GM18508 (cell line): Measurements from ENCODE around the gene CA5A.

ENCODE experiments used
- ATAC-seq: cut with Tn5 transposase; IDR thresholded peaks from one replicate; pipeline ENCODE4 v1.9.1; 2021; ENCODE audit warnings: moderate number of reproducible peaks; ENCODE audit not compliant: insufficient read depth, unreplicated experiment

Gene CA5A

DNA sequence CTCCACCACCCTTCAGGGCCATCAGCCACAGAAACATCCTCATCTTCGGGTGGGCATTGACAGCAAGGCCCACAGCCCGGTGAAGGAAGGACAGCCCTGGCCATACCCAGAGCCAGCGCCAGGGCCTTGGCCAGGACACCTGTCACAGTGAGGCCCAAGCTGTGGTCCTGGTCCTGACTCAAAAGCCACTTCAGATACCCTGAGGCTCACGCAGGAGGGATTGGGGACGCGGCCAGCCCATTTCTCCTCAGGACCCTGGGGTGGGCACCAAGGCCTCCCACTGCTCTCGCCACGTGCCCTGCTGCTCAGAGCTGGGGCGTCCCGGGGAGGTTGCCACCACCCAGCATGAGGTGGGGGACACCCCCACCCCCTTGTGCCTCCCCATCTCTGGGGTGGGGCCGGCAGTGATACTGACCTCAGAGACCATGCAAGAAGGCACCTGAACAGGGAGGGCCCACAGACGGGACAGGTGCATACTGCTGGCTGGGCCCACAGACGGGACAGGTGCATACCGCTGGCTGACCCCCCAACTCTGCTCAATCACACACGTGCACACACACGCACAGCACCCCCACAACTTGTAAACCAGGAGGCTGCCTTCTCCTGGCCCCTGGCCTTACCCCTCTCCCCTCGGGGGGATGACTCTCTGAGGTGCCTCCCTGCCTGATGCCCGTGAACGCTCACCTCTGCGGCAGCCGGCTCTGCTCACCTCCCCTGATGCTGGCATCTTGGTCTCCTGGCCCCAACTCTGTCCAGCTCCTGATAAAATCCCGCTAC, 81.2 kb downstream of the CA5A start:
- no peak for ATAC-seq

- no peak for ATAC-seq
Measured at GRCh38 chr16:87854053-87854906, 82.0 kb downstream of the CA5A start.

DNA sequence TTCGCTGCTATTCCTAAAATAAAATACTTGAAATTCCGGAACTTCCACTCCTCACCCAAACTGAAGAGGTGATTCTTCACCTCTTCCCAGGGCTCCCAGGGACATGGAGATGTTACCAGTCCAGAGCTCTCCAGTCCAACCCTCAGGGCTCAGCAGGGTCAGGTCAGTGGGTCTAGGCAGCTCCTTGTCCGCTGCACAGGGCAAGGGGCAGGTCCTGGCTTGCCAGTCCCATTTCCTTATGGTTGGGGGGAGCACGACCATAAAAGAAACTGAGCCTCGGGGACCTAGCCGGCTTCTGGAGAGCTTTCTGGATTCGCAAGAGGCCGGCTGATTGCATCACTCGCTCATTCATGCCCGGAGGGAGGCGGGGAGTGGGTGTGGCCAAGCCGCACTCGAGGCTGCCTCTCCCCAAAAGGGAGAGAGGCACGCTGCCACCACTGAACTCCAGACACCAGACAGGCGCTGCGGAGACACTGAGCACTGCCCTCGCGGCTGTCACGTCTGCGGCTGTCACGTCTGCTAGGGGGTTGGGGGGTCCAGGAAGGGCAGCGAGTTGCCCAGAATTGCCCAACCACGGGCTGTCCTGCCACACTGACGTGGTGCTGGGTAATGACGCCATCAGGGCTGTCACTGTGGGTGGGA, 82.8 kb downstream of the CA5A start:
- ATAC-seq, result no peak

DNA sequence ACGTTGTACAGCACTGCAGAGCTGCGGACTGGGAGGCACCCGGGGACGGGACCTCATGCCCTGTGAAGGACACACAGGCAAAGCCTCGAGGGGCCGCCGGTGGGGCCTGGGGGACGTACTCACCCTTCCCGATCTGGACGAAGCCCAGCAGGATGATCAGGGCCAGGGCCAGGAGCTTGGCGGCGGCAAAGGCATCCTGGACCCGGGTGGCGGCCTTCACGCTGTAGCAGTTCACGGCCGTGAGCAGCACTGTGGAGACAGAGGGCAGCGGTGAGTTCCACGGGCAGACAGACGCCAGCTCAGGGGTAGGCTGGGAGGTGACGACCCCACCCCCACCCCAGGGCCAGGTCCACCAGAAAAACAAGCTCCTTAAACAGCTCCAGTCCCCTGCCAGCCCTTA, 84.7 kb downstream of the CA5A start:
- no peak for ATAC-seq

DNA sequence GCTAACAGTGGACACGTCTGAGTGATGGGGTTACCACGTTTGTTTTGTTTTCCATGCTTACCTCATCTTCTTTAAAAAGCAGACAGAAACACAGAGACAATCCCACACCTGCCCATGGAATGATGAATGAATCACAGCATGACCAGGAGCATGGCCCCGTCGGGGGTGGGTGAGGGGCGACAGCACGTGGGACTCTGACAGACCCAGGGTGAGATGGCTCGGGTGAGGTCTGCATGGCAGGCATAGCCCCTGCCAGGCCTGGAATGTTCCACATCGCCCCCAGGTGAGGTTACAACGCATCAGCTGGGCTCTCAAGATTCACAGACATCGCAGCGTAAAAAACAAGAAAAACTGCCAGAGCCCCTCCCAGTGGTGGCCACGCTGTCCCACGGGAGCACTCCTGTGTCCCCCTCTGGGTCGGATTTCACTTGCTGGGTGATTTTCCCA, 85.2 kb downstream of the CA5A start:
- no peak for ATAC-seq

- no peak for ATAC-seq
Measured at GRCh38 chr16:87850009-87851006, 86.0 kb downstream of the CA5A start.

DNA sequence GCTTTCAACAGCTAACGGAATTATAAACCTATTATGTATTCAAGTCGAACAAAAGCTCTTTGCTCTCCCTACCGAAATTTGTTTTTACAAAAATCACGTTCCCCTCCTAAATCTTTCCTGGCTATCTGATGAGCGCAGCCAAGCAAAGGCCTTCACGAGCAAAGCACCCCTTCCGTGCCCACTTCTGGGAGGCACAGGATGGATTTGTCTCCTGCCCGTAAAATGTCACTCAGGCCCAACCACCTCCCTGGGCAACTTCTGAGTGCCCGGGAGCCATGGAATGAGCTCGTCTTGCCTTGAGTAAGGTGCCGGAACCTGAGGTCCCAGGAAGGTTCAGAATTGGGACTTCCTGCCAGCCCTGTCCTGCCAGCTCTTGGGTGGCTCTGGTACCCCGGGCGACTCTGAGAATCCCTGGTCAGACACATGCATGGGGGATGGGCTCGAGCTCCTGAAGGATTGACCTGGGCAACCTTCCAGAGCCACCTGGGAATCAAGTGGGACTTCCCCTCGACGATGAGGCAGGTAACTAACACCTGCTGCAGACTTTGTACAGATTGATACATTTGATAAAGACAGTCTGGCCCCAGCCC, 86.8 kb downstream of the CA5A start:
- ATAC-seq, result no peak

DNA sequence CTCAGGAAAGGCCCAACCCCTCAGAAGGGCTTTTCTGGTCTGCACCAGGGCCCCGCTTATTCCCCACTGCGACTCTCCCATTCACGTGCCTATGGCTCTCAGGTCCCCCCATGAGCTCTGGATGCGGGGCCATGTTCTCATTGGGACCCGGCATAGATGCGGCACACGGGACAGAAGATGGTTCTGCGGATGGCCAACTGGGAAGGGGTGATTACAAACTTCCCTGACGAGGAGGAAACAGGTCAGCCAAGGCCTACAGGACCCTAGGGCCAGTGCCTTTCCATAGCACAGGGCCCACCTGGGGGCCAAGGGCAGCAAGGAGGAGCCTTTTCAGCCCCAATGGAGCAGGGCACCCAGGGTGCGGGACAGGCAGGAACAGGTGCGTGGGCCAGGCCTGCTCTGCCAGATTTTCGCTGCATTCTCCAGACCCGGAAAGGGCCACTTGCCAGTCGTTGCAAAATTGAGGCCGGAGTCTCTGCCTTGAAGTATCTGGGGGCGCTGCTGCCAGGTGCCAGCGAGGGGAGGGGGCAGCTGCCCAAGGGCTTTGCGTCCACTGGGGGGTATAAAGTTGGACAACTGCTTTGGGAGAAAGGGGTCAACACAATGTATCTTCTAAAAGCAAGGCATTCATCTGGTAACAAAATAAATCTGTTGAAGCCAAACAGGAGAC, 87.5 kb downstream of the CA5A start:
- ATAC-seq, result no peak

DNA sequence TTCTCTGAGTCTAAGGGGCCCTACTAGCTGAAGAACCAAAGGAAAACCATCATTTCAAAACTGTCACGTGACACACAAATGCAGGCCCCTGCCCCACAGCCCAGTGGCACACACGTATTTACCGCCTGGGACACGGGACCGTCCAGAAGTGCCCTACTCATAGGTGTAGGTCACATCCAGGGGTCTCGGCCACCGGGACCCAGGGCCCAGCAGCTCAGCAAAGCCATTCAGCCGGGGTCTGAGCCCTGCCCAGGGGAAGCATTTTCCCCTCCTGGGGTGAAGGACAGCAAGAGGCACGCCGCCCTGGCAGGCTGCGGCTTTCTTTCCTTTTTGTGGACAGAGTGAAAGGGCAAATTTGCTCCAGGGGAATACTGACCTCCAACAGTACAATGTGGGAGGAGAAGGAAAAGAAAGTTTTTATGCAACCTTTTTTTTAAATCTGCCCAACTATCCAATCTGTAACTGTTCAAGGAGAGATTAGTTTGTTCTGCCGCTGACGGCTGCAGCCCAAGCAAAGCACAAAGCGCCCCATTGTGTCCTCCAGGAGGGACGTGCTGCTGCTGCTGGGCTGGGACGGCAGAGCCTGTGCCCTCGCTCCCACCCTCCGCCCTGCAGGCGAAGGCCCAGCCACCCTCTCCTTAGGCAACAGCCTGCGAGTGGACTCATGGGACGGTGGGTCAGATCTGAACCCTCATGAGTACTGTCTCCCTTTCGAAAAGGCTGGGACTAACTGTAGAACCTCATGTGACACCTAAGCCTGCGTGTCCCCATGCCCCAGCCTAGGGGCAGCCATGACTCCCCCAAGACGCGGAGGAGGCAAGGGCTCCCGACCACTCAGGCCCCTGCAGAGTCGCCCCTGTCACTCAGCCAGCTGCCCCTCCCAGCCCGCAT, 88.3 kb downstream of the CA5A start:
- ATAC-seq, result no peak

DNA sequence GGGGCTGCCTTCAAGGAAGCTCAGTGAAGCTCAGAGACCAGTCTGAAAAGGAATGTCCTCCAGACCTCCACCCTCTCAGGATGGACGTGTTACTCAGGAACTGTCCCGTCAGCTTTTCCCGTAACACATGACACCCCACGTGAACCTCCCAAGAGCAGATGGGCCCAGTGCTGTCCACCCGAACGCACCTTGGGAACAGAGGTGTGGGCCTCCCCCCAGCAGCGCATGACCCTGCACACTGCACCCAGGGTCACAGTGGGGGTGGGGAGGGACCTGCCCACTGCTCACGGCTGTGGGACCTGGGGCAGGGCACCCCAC, 88.9 kb downstream of the CA5A start:
- ATAC-seq, result no peak

DNA sequence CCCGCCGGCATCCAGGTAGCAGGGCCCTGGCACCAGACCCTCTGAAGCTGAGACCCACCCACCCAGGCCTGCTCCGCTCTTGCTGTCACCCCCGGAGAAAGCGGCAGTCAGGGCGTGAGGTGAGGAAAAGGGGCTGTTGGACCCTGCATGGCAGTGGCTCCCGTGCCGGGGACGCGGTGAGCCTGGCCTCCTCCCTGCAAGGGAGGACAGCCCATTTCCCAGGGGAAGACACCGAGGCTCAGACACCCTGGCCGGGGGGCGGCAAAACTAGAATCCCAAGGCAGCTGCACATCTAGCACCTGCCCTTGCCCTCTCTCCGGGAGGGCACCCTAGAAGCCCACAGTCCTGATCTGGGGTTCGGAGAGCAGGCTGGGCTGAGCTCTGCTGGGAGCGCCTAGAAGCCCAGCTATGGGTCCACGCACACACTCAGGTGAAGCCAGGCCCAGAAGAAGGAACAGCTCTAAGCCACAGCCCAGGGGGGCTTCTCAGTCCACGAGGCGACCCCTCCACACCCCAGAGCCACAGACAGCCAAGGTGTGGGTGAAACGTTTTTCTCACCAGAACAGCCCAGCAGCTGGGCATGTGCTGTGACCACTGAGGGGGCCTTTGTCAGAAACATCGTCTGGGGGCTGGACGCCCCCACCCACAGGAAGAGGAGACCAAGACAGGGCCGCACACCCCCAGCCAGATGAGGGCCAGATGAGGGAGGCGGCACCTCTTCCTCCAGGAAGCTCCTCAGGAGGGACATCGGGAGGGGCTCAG, 89.4 kb downstream of the CA5A start:
- ATAC-seq, result no peak

GRCh38 chr16:87845807-87846619, 90.3 kb downstream of the CA5A start:
- ATAC-seq, result no peak

GRCh38 chr16:87845213-87845612, 91.1 kb downstream of the CA5A start:
- ATAC-seq, result no peak

GRCh38 chr16:87844809-87845208, 91.5 kb downstream of the CA5A start:
- no peak for ATAC-seq

GRCh38 chr16:87844120-87844733, 92.1 kb downstream of the CA5A start:
- ATAC-seq, result no peak

DNA sequence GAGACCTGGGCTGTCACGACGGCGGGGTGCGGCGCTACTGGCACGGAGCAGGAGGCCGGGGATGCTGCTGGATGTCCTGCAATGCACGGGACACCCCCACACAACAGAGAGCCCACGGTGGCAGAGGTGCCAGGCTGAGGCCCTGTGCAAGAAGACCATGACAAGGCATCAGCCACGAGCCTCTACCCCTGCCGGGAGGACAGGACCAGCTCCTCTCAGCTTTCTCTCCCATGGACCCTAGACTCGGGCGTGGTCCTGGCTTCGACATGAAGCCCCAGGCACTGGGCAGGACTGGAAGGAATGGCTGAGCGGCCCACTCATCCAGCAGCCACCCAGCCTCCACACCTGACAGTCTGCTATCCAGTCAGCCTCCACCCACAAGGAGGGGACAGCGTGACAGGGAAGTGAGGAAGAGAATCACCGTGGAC, 92.6 kb downstream of the CA5A start:
- ATAC-seq, result no peak
